22Rv1 (cell line): ENCODE results near the gene THBD.

Experiments
- CTCF ChIP-seq: fragments of 450-650 bp; IDR thresholded peaks from 2 replicates; pipeline ENCODE4 v1.5.1; 2017; ENCODE audit warnings: mild to moderate bottlenecking
- ZFX ChIP-seq: fragments of 450-650 bp; IDR thresholded peaks from 2 replicates; pipeline ENCODE4 v1.6.1; 2017; ENCODE audit warnings: antibody characterized with exemption, borderline replicate concordance

GRCh38 chr20:23039136-23039875 lies 10.2 kb downstream of the THBD start:
- no peak for TF ChIP-seq CTCF
- TF ChIP-seq ZFX = no peak
